ACHN (cell line): ENCODE data around the gene ITPR3.

Experiments
- DNase-seq: peaks from one replicate; pipeline ENCODE4 v3.0.0-alpha.2; 2015
- in situ Hi-C: cut with HindIII; loops from 2 replicates; pipeline ENCODE4 v1.10.0; 2017; ENCODE audit warnings: low sequenced_read_pairs, low pct_ligation_motif_present, low pct_unique_long_range_greater_than_20kb

Gene ITPR3

GRCh38 chr6:33704215-33705066 is 83.3 kb downstream of the ITPR3 start:
- in situ Hi-C loops, result no loop called here
- DNase-seq, result no peak

- in situ Hi-C loops, result no loop called here
Measured at GRCh38 chr6:33705268-33705885, 84.3 kb downstream of the ITPR3 start.

GRCh38 chr6:33705955-33706725 is 85.0 kb downstream of the ITPR3 start:
- DNase-seq, result no peak
- in situ Hi-C loops, result no loop called here

More at GRCh38 chr6:33705268-33705885, 84.3 kb downstream of the ITPR3 start:
- no peak for DNase-seq

GRCh38 chr6:33707771-33708170 is 86.6 kb downstream of the ITPR3 start:
- in situ Hi-C loops, result no loop called here
- DNase-seq, result no peak

GRCh38 chr6:33708516-33709204 is 87.5 kb downstream of the ITPR3 start:
- no peak for DNase-seq
- in situ Hi-C loops, result no loop called here

- in situ Hi-C loops, result no loop called here
- DNase-seq, result no peak
Measured at GRCh38 chr6:33709605-33710295, 88.6 kb downstream of the ITPR3 start.

GRCh38 chr6:33710296-33711121 is 89.4 kb downstream of the ITPR3 start:
- in situ Hi-C loops, result no loop called here
- no peak for DNase-seq

GRCh38 chr6:33711140-33712129 is 90.3 kb downstream of the ITPR3 start, which contains the start of gene UQCC2:
Gene UQCC2 (minus strand): TSS chr6:33711700. CDS start chr6:33711686, 14 bp downstream.
- in situ Hi-C loops, result no loop called here
- DNase-seq, result peak; percentile 94

- in situ Hi-C loops, result no loop called here
- no peak for DNase-seq
Measured at GRCh38 chr6:33712914-33713313, 91.8 kb downstream of the ITPR3 start.

GRCh38 chr6:33713786-33714185 is 92.7 kb downstream of the ITPR3 start:
- in situ Hi-C loops, result no loop called here
- no peak for DNase-seq

- DNase-seq, result no peak
- in situ Hi-C loops, result no loop called here
Measured at GRCh38 chr6:33714385-33715040, 93.4 kb downstream of the ITPR3 start.

GRCh38 chr6:33716379-33716778 is 95.3 kb downstream of the ITPR3 start:
- no peak for DNase-seq

GRCh38 chr6:33716890-33717632 is 95.9 kb downstream of the ITPR3 start:
- in situ Hi-C loops, result no loop called here
- DNase-seq, result no peak

More at GRCh38 chr6:33716379-33716778, 95.3 kb downstream of the ITPR3 start:
- in situ Hi-C loops, result no loop called here

GRCh38 chr6:33717934-33718455 is 96.9 kb downstream of the ITPR3 start:
- no peak for DNase-seq
- in situ Hi-C loops, result no loop called here

- in situ Hi-C loops, result no loop called here
- no peak for DNase-seq
Measured at GRCh38 chr6:33718713-33719112, 97.6 kb downstream of the ITPR3 start.
